KOPT-K1 (cell line): Measurements from ENCODE around the gene ALKBH1.
"Not testable (repeated sequence)": the region's sequence is repeated elsewhere in the genome, so short reads cannot be mapped to it uniquely, and the experiment has no call there.

Source experiments
- H3K27ac ChIP-seq: fragments of 200-600 bp; sonication (generic); 2 replicates; pipeline ENCODE4 v1.5.1; 2016; ENCODE audit warnings: antibody characterized with exemption, mild to moderate bottlenecking, low read depth, low read length; ENCODE audit not compliant: poor library complexity, severe bottlenecking
- H3K36me3 ChIP-seq: fragments of 200-600 bp; sonication (generic); 2 replicates; pipeline ENCODE4 v1.5.1; 2017; ENCODE audit warnings: antibody characterized with exemption, mild to moderate bottlenecking, low read length, moderate library complexity; ENCODE audit not compliant: insufficient read depth
- H3K9me3 ChIP-seq: fragments of 200-600 bp; sonication (generic); 2 replicates; pipeline ENCODE4 v1.5.1; 2017; ENCODE audit warnings: antibody characterized with exemption, low read length, mild to moderate bottlenecking; ENCODE audit not compliant: insufficient read depth, poor library complexity, severe bottlenecking

ALKBH1 gene

GRCh38 chr14:77707724-77708408 lies at the start of gene ALKBH1, which contains the start of gene SLIRP:
ALKBH1 (minus strand) TSS chr14:77708023; CDS start chr14:77708004, 19 bp downstream.
SLIRP (plus strand) TSS chr14:77708103; CDS start chr14:77708112, 9 bp downstream.
- no peaks in the 10 kb centered on the region for H3K9me3 ChIP-seq
- H3K36me3 ChIP-seq: peaks cover 63% of the 10 kb centered on the region
- H3K27ac ChIP-seq: peak within 1 kb of the TSS; percentile 73

- Histone ChIP-seq H3K36me3 (peaks cover 88% of the 10 kb centered on the region), H3K9me3 (no peaks in the 10 kb centered on the region), H3K27ac (no peak overlapping the region)
These were observed 45.1 kb upstream of the ALKBH1 start for GRCh38 chr14:77752799-77753516.

- Histone ChIP-seq H3K36me3 (peaks cover 87% of the 10 kb centered on the region), H3K27ac (no peak overlapping the region), H3K9me3 (no peaks in the 10 kb centered on the region)
These were observed 44.4 kb upstream of the ALKBH1 start for GRCh38 chr14:77752266-77752665.

DNA sequence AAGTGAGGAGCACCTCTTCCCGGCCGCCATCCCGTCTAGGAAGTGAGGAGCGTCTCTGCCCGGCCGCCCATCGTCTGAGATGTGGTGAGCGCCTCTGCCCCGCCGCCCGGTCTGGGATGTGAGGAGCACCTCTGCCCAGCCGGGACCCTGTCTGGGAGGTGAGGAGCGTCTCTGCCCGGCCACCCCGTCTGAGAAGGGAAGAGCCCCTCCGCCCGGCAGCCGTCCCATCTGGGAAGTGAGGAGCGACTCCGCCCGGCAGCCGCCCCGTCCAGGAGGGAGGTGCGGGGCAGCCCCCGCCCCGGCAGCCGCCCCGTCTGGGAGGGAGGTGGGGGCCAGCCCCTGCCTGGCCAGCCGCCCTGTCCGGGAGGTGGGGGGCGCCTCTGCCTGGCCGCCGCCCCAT lies 39.6 kb upstream of the ALKBH1 start:
- not testable (repeated sequence) for H3K27ac ChIP-seq, H3K9me3 ChIP-seq
- H3K36me3 ChIP-seq: peaks cover 88% of the 10 kb centered on the region

DNA sequence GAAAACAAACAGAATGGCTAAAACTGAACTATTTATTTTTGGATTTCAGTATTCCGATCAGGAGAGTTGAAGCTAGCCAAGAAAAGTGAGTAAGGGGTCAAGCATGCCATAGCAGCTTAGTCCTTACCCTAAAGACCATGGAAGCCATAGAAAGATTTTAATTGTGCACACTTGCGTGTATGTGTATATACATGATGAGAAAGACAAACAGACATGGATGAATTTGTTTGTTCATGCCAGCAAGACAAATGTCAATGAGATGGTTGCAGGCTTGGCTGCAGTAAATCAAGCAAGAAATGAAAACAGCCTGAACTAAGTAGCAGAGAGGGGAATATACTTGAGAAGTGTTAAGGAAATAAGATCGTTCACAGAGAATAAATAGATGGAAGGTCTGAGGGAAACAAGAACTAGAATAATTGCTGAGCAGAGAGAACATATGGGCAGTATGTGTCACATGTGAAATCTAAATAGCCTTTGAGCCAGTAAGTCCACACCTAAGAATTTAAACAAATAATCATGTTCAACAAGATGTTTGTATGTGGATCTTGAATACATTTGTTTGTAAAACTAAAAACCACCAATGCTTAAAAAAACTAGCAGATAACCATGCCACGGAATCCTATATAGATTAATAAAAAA lies 38.4 kb upstream of the ALKBH1 start:
- peaks cover 88% of the 10 kb centered on the region for H3K36me3 ChIP-seq
- H3K27ac ChIP-seq: no peak overlapping the region
- no peaks in the 10 kb centered on the region for H3K9me3 ChIP-seq

- Histone ChIP-seq H3K9me3 (no peaks in the 10 kb centered on the region), H3K27ac (no peak overlapping the region), H3K36me3 (peaks cover 92% of the 10 kb centered on the region)
These were observed 33.6 kb upstream of the ALKBH1 start for GRCh38 chr14:77741438-77741837.

DNA sequence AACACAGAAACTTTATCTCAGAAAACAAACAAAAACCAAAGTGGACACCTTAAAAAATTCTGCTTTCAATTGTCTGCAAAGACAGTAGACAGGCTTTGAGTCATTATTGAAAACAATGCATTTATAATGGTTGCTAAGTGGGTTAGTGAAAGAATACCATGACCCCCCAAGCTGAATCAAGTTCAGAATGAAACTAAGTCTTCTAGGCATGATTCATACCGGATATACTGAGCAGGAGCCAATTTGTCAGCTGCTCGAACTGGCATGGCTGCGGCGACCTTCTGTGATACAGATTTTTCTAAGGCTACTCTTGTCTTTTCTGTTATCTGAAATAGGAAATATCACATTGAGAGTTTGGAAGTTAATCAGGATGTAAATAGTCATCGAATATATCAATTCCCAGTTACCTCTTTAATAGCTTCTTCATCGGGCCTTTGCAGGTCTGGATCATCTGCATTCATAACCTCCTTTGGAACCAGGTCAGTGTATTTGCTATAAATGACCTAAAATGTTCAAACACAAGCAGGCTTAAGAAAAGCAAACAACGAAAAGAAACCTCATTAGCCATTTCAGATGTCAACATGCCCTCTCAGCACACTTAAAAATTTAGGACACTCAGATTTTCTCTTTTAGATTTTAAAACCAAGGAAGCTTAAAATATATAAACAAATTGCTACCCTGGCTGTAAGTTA lies 30.9 kb upstream of the ALKBH1 start:
- no peak overlapping the region for H3K27ac ChIP-seq
- H3K36me3 ChIP-seq: peaks cover 92% of the 10 kb centered on the region
- no peaks in the 10 kb centered on the region for H3K9me3 ChIP-seq

DNA sequence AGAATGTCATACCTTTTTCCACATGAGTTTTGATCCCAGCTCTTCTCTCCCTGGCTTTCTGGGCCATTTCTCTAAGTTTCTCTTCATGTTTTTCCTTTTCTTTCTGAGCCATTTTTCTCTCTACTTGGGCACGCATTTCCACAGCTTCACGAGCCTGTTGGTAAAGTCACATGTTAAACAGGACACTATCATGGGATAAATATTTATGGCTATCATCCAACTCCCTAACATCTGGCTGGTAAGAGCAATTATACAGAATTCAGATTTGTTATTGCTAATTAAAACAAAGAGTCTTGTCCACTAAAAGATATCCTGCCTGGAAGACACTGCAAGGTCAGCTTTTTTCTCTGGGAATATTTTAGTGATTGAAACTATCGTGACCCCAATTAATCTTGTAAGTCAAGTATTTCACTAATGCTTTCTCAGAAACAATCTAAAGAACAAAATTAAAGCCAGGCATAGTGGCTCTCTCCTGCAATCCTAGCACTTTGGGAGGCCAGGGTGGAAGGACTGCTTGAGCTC lies 23.2 kb upstream of the ALKBH1 start:
- peaks cover 100% of the 10 kb centered on the region for H3K36me3 ChIP-seq
- H3K9me3 ChIP-seq: no peaks in the 10 kb centered on the region
- H3K27ac ChIP-seq: no peak overlapping the region

DNA sequence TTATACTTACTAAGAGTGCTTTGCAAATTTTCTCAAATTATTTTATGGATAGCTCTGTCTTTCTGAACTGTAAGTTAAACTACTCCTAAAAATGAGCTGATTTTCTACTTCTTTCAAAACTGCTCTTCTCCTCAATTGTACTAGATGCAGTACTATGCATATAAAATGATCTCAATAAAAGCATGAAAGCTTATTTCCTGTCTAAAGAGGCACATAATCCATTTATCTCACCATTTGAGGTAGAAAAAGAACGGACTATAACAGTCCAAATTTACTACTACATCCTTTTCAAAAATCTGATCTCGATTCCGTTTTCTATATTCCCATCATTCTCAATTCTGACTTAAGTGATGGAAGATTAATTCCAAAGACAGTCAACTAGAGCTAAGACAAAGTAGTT lies 14.5 kb upstream of the ALKBH1 start:
- Histone ChIP-seq H3K27ac (no peak overlapping the region), H3K9me3 (no peaks in the 10 kb centered on the region), H3K36me3 (peaks cover 99% of the 10 kb centered on the region)

- Histone ChIP-seq H3K27ac (no peak overlapping the region), H3K9me3 (no peaks in the 10 kb centered on the region), H3K36me3 (peaks cover 99% of the 10 kb centered on the region)
These were observed 13.6 kb upstream of the ALKBH1 start for GRCh38 chr14:77721437-77721836.

- Histone ChIP-seq H3K9me3 (no peaks in the 10 kb centered on the region), H3K36me3 (peaks cover 99% of the 10 kb centered on the region), H3K27ac (no peak overlapping the region)
These were observed 9.9 kb upstream of the ALKBH1 start for GRCh38 chr14:77717608-77718305.

DNA sequence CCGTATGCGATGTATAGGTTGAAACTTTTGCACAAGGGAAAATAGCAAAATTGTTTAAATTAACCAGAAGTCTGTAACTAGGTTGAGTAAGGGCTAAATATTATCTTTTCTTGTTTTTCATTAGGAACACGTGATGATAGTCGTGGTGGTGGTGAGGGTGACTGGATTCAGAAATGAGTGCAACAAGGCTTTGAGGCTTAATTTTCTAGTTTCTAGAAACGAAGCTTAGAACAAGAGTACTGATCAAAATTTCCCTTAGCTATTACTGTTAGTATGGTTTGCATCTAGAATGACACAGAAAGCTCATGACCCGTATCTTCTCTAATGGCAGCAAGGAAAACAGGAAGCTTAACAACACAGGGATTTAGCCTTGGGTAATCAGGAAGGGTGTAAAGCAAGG lies 7.1 kb upstream of the ALKBH1 start:
- peaks cover 98% of the 10 kb centered on the region for H3K36me3 ChIP-seq
- no peak overlapping the region for H3K27ac ChIP-seq
- no peaks in the 10 kb centered on the region for H3K9me3 ChIP-seq

DNA sequence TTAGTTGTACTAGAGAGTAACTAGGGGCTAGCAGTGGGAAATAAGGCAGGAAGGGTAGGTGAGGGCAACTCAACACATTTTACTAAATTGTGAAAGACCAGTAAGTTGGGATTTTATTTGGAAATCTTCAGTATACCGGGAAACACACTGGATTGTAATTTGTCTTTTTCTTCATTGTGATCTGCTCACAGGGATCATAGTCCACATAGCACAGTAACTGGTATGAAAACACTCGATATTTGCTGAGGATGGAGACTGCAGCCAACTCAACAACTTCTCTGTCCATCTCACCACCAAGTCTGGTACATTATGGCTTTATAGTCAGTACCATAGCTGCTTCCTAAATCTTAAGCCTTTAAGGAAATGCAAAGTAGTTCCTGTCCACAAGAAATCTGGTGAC lies 2.5 kb upstream of the ALKBH1 start:
- H3K27ac ChIP-seq: no peak overlapping the region
- no peaks in the 10 kb centered on the region for H3K9me3 ChIP-seq
- H3K36me3 ChIP-seq: peaks cover 63% of the 10 kb centered on the region

GRCh38 chr14:77709412-77709811 lies 1.6 kb upstream of the ALKBH1 start:
- Histone ChIP-seq H3K27ac (peak overlapping the region; percentile 73), H3K36me3 (peaks cover 63% of the 10 kb centered on the region)

More at GRCh38 chr14:77709412-77709811, 1.6 kb upstream of the ALKBH1 start:
- no peaks in the 10 kb centered on the region for H3K9me3 ChIP-seq
